Erythroblast (primary cell): ENCODE results near the gene TNRC6B.

Source experiments
- DNase-seq, 2 experiments: peaks; one replicate each; lab custom pipeline; 2025; lab: John Stamatoyannopoulos, UW
- GATA1 ChIP-seq: IDR thresholded peaks from 2 replicates; pipeline ENCODE4 v1.6.1; 2011; ENCODE audit warnings: low read depth, mild to moderate bottlenecking, control low read depth, low read length, moderate library complexity
- POLR2A ChIP-seq: IDR thresholded peaks from 2 replicates; pipeline ENCODE4 v1.6.1; 2011; ENCODE audit warnings: mild to moderate bottlenecking, low read length

The TNRC6B gene

DNA sequence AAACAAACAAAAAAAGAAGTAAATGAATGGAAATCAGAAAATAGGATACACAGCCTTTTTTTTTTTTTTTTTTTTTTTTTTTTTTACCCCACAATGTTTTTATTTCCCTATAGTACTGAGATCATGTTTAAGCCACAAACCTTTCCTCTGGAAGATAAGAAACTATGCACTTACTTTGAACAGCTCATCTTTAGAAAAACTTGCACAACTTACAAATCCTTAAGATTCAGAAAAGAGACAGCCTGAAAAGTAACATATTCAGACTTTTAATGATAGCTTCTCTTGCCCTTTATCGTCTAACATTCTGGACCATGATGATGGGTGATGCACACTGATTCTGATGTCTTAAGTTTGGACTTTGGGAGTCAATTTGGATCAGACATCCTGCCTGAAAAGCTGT is 80.3 kb downstream of the TNRC6B start:
- no peak for TF ChIP-seq POLR2A
- TF ChIP-seq GATA1 = no peak
- no peak for DNase-seq

DNA sequence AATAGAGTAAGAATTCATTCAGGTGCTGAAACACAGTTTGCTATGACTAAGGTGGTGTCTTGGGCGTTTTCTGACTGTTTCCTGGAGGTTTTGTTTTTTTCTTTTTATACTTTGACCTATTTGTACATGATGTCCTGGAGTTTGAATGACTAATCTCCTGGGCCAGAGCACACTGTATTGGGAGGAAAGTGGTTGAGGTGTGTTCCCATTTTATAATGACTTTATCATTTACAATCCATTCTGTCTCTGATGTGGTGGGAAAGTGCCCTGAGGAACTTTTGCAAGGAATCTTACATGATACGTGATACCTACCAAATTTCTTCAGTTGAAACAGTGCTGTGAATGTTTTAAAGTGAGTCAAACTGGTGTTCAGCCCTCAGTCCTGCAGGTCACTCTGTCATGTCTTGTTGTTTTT is 80.8 kb downstream of the TNRC6B start:
- no peak for DNase-seq
- TF ChIP-seq GATA1 (no peak), POLR2A (no peak)

DNA sequence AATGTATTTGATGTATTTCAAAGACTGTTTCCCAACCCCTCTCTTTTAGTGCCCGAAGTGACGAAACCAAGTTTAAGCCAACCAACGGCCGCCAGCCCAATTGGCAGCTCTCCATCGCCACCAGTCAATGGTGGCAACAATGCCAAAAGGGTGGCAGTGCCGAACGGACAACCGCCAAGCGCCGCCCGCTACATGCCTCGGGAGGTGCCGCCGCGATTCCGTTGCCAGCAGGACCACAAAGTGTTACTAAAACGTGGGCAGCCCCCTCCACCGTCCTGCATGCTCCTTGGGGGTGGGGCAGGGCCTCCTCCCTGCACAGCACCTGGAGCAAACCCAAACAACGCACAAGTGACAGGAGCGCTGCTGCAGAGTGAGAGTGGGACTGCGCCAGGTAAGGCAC is 84.1 kb downstream of the TNRC6B start:
- no peak for DNase-seq
- no peak for TF ChIP-seq GATA1
- TF ChIP-seq POLR2A = no peak

DNA sequence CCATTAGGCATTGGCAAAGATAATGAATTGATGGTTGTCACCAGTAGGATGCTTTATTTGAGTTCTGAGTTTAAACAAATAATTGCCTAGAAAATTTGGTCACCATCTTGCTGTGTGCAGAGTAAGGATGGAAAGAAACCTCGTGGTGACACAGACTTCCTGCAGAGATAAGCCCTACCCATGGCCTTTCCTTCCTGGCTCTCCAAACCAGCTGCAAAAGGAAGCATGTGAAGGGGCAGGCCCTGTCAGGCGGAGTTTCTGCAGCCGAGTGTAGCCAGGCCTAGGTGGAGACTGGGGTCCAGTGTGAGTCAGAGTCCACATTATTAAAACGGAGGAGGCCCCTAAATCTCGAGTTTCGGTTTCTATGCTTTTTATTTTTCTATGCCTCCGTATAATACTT is 85.5 kb downstream of the TNRC6B start:
- TF ChIP-seq GATA1 (no peak), POLR2A (no peak)
- peak; percentile 49 to 72 for DNase-seq

DNA sequence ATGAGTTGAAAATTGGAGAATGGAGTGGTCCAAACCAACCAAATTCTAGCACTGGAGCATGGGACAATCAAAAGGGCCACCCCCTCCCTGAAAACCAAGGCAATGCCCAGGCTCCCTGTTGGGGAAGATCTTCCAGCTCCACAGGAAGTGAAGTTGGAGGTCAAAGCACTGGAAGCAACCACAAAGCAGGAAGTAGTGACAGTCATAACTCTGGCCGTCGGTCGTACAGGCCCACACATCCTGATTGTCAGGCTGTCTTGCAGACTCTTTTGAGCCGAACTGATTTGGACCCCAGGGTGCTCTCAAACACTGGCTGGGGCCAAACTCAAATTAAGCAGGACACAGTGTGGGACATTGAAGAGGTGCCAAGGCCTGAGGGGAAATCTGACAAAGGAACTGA is 88.1 kb downstream of the TNRC6B start:
- no peak for TF ChIP-seq GATA1
- no peak for DNase-seq

DNA sequence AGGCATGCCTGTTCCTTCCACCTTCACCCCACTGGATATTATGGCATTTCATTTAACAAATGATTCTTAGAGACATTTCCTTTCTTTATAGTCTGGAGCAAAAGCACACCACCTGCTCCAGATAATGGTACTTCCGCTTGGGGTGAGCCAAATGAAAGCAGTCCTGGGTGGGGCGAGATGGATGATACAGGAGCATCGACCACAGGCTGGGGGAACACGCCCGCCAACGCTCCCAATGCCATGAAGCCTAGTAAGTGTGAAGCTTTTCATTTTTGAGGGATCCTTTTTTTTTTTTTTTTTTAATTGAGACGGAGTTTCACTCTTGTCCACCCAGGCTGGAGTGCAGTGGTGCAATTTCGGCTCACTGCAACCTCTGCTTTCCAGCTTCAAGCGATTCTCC is 92.3 kb downstream of the TNRC6B start:
- DNase-seq = no peak
- TF ChIP-seq POLR2A = no peak

DNA sequence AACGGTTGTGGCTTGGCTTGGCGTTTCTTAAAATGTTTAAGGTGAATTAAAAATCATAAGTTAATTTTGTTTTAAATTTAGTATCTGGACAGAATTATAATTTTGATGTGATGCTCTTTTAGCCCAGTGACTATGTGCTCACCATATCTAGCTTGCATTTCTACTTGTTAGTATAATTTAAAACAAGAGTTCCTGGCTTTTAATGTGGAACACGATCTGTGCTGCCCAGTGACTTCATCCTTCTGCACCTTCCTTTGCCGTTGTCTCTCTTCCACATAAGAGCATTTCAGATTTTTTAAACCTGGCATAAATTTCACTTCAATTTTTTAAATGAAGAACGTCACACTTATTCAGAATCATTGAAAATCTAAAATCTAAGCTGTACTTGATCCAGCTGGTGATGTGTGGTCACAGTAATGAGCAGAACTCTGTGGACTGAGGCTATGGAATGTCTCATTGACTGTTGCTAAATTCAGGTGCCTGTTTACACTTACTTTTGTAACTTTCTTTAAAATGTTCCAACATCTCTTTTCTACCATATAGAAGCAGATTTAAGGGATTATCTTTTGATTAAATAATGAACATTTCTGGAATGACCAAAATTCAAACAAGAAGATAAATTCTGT is 93.1 kb downstream of the TNRC6B start:
- TF ChIP-seq GATA1 (no peak), POLR2A (no peak)
- no peak for DNase-seq

DNA sequence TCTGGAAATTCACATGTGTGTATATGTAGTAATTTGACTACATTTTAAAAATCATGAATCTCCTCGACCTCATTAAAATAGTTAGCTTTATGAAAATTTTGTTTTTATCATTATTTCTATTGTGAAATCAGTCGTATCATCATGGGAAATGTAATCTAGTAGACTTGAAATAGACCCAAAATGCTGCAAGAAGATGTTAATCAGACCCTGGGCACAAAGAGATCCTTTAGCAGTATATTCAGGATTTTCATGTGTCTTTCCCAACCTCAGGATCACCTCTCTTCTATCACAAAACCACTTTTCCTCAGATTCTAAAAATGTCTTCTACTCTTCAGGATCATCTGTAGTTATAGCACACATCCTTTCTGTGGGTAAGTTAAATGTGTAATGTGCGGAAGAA is 93.7 kb downstream of the TNRC6B start:
- TF ChIP-seq POLR2A = no peak
- TF ChIP-seq GATA1 = no peak
- no peak for DNase-seq

DNA sequence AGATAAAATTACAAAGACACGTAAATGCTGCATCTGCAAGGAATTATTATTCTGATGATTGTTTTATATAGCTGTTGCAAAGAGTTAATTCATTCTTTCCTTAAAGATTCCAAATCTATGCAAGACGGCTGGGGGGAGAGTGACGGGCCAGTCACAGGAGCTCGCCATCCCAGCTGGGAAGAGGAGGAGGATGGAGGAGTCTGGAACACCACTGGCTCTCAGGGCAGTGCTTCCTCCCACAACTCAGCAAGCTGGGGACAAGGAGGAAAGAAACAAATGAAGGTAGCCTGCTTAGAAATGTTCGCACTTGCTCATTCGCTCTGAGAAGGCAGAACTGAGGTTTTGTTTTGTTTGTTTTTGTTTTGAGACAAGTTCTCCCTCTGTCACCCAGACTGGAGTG is 95.6 kb downstream of the TNRC6B start:
- TF ChIP-seq POLR2A = no peak
- no peak for DNase-seq

DNA sequence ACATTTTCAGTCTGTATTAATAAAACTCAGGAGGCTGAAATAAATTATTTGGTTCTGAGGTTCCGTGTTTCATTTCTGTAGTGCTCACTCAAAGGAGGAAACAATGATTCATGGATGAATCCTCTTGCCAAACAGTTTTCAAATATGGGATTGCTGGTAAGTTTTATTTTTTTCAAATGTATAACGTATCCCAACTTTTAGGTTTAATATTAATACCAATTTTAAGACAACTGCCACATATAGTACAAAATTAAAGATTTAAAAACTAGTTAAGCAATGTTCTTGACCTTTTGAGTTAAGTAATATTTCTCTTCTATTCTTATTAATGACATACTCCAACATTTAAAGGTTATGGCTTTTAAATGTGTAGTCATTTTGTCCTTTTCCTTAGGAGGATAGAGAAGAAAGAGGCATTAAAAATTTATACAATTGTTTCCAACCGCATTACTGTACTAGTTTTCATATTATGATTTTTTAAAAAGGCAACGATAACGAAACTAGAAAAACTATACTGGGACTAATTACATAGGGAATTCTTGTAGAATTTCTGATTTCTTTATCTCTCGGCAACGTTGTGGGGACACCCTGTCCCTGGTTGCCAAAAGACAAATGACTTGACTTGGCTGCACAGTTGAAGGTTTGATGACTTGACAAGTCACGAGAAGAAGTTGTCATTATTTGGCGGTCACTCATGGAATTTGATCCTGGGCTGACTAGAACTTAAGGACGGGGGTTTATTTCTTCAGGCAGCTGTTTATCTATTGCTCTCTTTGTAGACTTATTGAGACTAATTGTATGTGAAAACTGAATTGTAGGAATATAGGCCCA is 99.5 kb downstream of the TNRC6B start:
- peak in 1 of 2 experiments; percentile 20 for DNase-seq
- TF ChIP-seq GATA1 = no peak
- TF ChIP-seq POLR2A = no peak

DNA sequence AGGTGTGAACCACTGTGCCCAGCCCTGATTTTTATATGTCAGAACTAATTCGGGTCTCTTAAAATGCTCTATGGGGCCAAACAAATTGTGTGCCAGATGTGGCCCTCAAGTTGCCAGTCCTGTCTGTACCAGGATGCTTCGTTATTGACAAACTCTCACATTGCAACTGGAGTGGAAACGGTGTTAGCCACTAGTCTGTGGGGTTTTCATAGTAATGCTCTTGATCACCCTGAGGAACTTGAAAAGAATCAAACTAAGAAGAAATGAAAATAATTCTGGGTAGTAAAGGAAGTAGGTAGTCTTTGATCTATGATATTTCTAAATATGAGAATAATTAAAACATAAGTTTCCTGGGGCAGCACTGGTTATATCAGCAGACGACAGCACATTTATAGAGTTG is 101.3 kb downstream of the TNRC6B start:
- TF ChIP-seq POLR2A (no peak), GATA1 (no peak)
- DNase-seq = no peak

DNA sequence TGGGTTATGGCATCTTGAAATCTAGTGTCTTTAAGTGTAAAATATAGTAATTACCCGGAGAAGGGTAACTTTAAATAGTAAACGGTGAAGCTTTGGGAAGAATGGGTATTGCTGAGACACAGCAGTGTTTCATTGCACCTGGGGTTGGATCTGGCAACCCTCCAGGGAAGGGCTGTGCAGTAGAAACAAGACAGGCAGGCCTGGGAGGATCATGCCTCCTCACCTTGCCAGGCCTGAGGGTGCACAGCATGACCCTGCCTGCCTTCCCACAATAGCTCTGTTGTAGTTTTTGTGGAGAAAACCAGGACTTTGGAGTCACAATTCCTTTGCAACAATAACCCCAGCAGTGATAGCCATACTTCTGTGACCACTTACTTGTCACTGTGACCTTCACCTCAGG is 104.0 kb downstream of the TNRC6B start:
- no peak for DNase-seq
- no peak for TF ChIP-seq POLR2A
- no peak for TF ChIP-seq GATA1

DNA sequence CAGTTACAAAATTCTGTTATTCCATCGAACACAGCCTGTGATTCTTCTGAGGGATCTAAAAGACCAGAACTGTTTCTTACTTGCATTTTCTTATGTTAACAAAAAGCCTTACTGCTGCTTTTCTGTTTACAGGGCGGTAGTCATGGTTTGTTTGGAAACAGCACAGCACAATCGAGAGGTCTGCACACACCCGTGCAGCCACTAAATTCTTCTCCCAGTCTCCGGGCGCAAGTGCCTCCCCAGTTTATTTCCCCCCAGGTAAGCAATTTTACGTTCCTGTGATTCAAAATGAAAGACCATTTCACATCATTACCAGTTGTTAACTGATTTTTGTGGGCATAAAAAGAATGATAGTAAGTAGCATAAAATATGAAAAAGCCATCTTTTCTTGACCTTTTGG is 107.8 kb downstream of the TNRC6B start:
- no peak for TF ChIP-seq POLR2A
- no peak for TF ChIP-seq GATA1
- no peak for DNase-seq

DNA sequence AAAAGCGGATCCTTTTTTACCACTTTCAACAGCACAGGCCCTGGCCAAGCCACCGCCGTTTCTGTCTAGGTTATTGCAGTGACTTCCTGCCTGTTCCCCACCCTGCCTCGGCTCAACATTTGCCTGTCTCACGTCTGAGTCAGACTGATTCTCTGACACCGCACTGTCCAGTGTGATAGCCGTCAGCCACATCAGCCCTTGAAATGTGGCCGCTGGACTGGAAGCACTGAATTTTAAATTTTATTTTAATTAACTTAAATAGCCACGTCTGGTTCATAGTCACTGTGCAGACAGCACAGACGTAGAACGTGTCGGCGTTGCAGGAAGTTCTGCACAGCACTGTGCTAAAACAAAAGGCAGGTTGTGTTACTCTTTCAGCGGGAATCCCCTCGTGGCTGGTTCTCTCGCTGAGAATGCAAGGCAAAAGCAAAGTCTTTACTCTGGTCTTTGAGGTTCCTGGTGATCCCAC is 112.3 kb downstream of the TNRC6B start:
- no peak for DNase-seq
- TF ChIP-seq GATA1 (no peak), POLR2A (no peak)

DNA sequence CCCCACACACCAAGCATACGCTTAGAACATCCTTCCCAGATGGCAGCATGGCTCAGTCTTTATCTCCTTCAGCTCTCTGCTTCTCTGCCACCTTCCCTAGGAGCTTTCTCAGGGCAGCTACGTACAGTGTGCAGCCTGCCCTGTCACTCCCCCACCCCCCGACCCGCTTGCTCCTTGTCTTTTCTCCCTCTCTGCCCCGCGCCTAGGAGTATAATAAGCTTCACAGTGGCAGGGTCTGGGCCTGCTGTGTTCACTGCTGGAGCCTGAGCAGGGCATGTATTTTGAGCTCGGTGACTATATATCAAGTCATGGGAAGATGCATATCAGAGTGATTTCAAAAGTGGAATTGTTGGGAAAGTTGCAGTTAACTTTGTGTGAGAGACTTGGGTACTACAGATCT is 112.8 kb downstream of the TNRC6B start:
- DNase-seq = no peak
- TF ChIP-seq GATA1 = no peak
- no peak for TF ChIP-seq POLR2A
